T follicular helper cell (primary cell): ENCODE results near the gene SYNE2.

Source experiments
- DNase-seq: peaks from one replicate; pipeline ENCODE4 v3.0.0-alpha.2; 2020; ENCODE audit warnings: low read depth

SYNE2 gene

DNA sequence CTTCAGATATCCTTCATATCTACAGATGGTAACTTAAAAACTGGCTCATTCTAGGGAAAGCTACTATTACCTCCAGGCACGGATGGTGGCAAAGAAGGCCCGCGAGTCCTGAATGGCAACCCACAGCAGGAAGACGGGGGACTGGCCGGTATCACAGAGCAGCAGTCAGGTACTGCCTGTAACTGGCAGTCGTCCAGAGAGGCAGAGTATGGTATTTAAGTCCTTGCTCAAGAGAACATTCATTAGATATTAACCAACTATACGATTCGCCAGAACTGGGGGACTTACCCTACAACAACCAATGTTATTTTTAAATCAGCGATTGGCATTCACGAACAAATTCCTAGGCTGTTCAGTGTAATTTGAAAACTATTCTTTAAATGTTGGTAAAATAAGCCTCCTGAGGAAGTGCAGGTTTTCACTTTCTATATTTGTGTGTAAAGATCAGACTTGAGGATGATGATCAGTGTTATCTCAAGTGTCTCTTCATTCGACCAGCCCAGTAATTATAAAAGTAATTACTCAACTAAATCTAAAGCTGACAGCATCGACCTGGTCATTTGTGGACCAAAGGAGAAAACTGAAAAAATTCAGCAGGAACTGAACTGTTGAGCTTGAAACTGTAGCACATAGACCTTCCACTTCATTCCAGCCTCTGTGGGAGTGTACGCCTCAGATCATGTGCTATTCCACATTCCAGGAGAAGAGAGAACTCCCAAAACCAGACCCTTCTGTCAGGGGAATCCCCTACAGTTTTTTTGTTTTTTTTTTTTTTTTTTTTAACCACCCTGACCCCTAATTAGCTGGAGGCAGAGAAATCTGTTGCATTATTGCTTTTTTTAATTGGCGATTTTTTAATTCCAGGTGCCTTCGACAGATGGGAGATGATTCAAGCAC is 365.8 kb downstream of the SYNE2 start:
- DNase-seq = no peak

DNA sequence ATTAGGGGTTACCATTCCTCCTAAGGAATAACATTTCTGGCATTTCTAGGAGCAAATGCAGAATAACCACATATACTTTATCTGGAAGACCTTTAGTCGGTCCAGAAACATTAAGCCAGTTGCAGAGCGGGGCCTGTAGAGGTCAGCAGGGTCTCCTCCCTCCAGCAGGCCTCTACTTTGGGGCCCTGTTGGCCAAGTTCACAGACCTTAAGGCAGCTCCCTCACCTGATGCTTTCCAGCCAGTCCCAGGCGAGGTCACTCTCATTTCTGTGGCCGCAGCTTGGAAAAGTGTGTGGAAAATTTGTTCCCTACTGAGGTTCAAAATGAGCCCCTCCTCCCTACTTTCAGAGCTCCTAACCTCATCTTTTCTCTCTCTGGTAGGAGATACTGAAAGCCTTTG is 367.3 kb downstream of the SYNE2 start:
- DNase-seq = no peak

DNA sequence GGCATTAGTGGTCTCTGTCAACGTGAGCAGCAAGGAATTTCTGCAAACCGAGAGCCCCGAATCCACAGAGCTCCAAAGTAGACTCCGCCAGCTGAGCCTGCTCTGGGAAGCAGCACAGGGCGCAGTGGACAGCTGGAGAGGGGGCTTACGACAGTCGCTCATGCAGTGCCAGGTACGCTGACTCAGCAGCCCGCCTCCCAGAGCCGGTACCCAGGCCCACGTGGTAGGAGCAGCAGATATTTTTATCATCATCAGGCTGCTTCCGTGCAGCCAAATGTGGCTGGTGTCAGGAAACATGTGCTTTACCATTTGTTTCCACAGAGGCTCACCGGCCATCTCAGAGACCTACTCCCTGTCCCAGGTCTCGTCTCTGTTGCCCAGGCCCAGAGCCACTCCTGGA is 367.7 kb downstream of the SYNE2 start:
- DNase-seq = no peak

GRCh38 chr14:64221391-64222003 is 368.7 kb downstream of the SYNE2 start:
- no peak for DNase-seq

DNA sequence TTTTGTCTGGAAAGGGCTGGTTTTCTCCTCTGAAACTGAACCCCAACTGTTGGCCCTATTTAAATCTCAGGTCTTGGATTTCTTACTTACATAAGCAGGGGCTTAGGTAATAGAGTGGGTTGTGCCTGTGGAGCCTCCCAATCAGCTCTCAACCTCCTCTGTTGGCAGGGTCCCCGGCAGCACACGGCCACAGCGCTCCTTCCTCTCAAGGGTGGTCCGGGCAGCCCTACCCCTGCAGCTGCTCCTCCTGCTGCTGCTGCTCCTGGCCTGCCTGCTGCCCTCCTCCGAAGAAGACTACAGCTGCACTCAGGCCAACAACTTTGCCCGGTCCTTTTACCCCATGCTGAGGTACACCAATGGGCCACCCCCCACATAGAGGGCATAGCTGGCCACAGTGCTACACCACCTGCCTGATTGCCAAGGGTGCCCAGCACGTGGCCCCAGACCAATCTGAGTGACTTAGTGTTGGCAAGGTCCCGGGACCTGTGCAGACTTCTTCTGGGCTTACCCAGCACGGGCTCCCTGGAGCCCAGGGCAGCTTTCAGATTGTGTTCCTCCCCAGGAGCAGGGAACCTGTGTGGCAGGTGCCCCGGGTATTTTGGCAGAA is 372.4 kb downstream of the SYNE2 start:
- no peak for DNase-seq

- DNase-seq = no peak
These were observed 375.1 kb downstream of the SYNE2 start for GRCh38 chr14:64227856-64228255.

DNA sequence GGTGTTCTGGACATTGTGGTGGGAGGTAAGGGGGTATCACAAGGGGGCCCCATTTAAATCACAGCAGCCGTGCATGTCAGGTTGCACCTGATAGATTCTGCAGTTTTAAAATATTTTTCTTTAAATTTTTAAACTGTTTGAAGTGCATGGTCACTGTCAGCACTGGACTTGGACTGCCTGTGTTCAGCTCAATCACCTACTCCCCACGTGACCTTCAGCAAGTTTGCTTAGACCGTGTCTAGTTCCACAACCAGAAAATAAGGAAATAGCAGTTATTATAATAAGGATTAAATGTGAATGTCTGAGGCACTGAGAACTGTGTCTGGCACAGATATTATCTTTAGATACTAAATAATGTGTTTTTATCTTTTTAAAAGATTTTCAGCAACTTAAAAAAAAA is 376.7 kb downstream of the SYNE2 start:
- no peak for DNase-seq

DNA sequence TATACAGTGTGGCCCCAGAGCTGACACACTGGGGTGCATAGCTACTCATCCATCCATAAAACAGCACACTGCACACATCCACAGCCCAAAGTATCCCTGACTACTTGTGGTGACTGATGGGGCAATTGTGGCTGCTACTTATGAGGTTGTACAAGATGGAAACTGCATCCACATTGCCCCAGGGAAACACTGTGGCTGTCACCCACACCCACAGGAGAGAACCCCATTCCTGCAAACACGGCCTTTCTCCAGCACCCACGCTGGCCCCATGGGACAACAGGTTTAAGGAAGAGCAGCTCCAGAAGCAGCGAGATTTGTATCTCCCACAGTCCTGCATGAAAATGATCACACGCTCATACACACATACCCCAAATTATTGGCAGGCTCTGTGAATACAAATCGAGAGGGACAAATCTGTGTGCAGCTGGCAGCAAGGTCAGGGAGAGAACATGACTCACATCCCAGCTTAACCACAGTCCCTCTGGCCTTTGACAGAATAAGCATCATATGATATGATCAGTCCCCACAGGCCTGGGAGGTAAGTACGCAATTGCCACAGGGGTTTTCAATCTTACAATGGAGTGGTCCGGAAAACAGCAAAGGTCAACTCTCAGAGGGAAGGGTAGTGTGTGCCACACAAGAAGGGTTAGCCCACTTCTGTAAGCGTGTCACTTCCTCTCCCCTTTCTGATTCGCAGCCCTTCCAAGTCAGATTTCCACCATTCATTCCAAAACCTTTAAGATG is 379.5 kb downstream of the SYNE2 start:
- no peak for DNase-seq

- DNase-seq = no peak
These were observed 380.1 kb downstream of the SYNE2 start for GRCh38 chr14:64232944-64233343.

DNA sequence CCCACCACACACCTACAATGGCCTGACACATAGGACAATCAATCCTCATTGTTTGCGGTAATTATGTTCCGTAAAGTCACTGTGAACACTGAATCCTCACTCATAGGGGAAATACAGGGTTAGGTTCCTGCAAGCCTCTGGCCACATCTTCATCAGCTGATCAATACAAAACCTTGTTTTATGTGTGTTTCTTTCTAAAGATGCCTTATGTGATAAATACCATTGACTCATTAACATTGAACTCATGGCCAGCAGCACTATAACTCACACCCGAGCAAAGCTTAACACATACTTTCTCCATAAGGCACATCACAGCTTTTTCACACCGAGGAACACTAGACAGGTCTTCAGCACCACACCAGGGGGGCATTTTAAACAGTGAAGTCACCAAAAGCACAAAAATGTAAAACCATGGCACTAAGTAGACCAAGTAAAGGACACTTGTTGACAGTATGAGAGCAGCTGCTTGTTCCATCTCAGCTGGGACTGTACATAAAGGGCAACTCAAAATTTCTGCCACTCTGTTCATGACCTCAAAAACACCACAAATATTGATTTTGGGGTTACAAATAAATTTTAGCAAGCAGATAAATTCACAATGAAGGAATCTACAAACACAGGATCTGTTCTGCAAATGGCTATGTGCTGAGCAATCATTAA is 380.9 kb downstream of the SYNE2 start:
- no peak for DNase-seq

DNA sequence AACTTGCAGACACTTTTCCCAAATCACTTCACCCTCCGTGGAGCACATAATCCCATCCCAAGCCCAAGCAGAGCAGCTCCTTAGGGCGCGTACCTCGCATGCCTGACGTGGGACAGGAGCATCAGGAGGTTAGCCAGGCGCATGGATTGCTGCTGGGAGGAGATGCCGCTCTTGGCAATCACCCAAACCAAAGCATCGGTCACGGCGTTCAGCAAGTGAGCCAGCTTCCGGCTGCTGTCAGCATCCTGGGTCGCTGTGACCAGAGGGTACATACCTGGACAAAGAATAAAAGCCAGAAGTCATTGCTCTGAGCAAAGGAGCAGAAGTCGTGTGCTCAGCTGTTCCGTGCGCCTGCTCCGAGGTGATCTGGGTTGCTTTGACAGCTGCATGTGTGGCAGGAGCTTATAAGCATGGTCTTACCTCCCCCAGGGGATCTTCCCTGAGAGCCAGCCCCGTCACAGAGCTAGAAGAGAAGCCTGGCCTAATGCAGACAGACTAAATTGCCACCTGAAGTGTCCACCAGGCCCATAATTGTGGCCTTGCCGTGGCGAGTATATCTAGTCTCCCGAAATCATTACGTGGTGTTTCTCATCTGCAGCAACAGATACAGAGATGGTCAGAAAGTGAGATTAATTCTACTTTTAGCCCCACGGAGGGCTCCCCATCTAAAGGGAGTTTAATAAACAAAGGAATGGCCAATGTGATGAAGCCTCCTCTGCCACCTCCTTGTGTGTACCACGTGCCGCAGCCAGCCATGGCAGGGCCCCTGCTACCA is 382.3 kb downstream of the SYNE2 start:
- DNase-seq = no peak

DNA sequence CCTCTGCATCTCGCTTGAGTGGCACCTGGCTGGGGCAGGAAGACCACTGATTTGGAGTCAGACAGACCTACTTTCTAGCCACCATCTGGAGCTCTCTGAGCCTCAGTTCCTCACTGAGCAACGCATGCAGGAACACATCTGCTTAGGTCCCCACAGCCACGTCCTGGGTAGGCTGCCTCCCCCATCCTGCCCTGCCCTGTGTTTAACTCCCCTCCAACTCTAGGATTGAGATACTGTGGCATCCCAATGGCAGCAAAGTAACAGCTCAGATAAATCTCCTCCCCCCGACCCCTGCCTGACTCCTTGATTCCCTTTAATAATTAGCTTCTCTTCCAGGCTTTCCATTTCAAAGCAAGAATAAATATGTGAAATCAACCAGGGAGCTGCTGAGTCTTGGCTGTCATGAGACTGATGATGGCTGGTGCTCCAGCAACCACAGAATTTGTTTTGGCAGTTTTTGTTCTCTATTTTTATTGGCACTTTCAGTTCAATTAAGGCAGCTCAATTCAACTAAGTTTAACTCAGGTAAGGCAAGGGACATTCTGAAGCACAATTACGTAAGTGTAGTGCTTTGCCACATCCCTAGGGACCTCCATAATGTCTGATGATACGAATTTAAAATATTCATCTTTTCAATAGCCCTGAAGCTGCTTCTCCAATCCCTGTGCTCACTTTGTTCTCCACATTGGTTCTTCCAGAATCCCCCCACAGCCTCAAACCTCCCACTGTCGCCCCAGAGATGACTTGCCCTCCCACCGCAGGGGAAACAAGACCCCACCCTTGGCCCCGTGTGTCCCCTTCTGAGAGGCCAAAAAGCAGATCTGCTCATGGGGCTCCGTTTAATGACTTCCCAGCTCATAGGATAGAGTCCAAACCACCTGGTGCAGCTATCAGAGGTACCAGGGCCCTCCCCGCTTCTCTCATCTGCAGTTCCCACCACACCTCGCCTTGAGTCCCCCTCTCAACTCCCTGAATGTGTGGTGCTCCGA is 383.1 kb downstream of the SYNE2 start:
- no peak for DNase-seq

- no peak for DNase-seq
These were observed 385.2 kb downstream of the SYNE2 start for GRCh38 chr14:64238049-64238448.

- no peak for DNase-seq
These were observed 385.8 kb downstream of the SYNE2 start for GRCh38 chr14:64238631-64239030.

DNA sequence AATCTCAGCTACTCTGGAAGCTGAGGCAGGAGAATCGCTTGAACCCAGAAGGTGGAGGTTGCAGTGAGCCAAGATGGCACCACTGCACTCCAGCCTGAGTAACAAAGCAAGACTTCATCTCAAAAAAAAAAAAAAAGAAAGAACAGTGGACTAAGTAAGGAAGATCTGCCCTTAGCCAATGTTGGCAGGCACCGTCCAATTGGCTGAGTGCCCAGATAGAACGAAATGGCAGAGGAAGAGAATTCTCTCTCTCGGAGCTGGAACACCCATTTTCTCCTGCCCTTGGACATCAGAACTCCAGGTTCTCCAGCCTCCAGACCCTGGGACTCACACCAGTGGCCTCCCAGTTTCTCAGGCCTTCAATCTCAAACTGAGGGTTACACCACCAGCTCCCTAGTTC is 391.5 kb downstream of the SYNE2 start:
- no peak for DNase-seq

GRCh38 chr14:64245491-64245890 is 392.7 kb downstream of the SYNE2 start:
- DNase-seq = no peak

GRCh38 chr14:64246688-64247087 is 393.9 kb downstream of the SYNE2 start:
- no peak for DNase-seq

DNA sequence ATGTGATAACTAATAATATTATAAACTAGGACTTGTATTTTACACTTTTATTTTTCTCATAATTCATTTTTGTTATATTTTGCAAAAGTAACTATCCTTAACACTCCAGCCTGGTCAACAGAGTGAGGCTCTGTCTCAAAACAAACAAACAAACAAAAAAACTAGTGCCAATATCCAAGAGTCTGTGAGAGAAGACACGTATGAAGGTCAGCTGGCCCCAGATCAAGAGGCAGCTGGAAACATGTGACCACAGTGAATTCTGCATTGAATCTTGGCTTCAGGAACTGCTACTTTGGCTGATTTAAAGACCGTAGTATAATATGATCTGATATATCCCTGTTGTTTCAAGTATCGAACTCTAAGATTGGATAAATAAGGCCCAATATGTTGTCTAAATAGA is 394.4 kb downstream of the SYNE2 start:
- DNase-seq = no peak

GRCh38 chr14:64248689-64249088 is 395.9 kb downstream of the SYNE2 start:
- DNase-seq = no peak

DNA sequence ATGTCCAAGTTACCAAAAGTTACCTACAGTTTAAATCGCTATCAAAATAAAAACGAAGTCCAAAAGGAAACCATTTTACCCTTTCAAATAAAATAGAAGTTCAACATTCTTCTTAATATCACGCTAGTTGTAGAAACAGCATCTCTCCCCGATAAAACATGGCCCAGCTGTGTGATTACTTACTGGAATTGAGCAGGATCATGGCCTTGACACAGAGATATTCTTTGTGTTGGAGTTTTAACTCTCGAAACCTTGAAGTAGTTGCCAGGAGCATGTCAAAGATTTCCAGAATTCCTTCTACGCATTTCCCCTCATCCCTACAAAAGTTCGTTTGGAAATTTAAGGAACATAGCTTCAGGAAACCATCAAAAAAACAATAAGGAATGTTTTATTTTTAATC is 396.6 kb downstream of the SYNE2 start:
- no peak for DNase-seq
